HepG2 (cell line): ENCODE results near the gene TPRN. TPM values are rescaled to one million over a fixed set of nuclear protein-coding genes. Genes with fewer than 3 reads are reported as not detected.

Experiments used
- CSRNP1 ChIP-seq: sonication (generic); formaldehyde crosslinking; IDR thresholded peaks from 2 replicates; pipeline ENCODE4 v1.8.1; 2023; ENCODE audit warnings: mild to moderate bottlenecking, missing genetic modification reagents
- HNF1A ChIP-seq, 2 experiments: sonication (generic) in 1 of 2; formaldehyde crosslinking in 1 of 2; IDR thresholded peaks; 2 replicates each; pipeline versions ENCODE4 v1.4.0 to v1.6.1; 2016 to 2020; ENCODE audit warnings: borderline replicate concordance in 1 of 2, low read depth in 1 of 2, mild to moderate bottlenecking in 1 of 2, missing genetic modification reagents in 1 of 2
- JUND ChIP-seq: sonication (generic); formaldehyde crosslinking; IDR thresholded peaks from 2 replicates; pipeline ENCODE4 v1.8.0; 2022; ENCODE audit warnings: mild to moderate bottlenecking, missing genetic modification reagents
- KDM5B ChIP-seq: sonication (generic); formaldehyde crosslinking; IDR thresholded peaks from 2 replicates; pipeline ENCODE4 v1.4.0; 2020; ENCODE audit warnings: missing genetic modification reagents, mild to moderate bottlenecking, borderline replicate concordance
- NFKB2 ChIP-seq: sonication (generic); formaldehyde crosslinking; IDR thresholded peaks from 2 replicates; pipeline ENCODE4 v1.4.0; 2020; ENCODE audit warnings: missing genetic modification reagents, borderline replicate concordance
- PCBP1 ChIP-seq: fragments of 200-400 bp; formaldehyde crosslinking; IDR thresholded peaks from 2 replicates; pipeline ENCODE4 v1.6.1; 2017; ENCODE audit warnings: mild to moderate bottlenecking, low read depth, low read length, borderline replicate concordance
- TRIM22 ChIP-seq: fragments of 450-650 bp; IDR thresholded peaks from 2 replicates; pipeline ENCODE4 v1.6.1; 2017
- ZFX ChIP-seq: sonication (generic); formaldehyde crosslinking; IDR thresholded peaks from 2 replicates; pipeline ENCODE4 v1.4.0; 2020; ENCODE audit warnings: mild to moderate bottlenecking, low read depth, missing genetic modification reagents, moderate library complexity
- ZNF121 ChIP-seq: sonication (generic); formaldehyde crosslinking; IDR thresholded peaks from 2 replicates; pipeline ENCODE4 v1.5.0; 2020; ENCODE audit warnings: mild to moderate bottlenecking, missing genetic modification reagents
- ZNF263 ChIP-seq: sonication (generic); formaldehyde crosslinking; IDR thresholded peaks from 2 replicates; pipeline ENCODE4 v1.4.0; 2020; ENCODE audit warnings: missing genetic modification reagents
- ZNF280B ChIP-seq: sonication (generic); formaldehyde crosslinking; IDR thresholded peaks from 2 replicates; pipeline ENCODE4 v1.5.0; 2020; ENCODE audit warnings: missing genetic modification reagents, mild to moderate bottlenecking, borderline replicate concordance
- ZNF564 ChIP-seq: sonication (generic); formaldehyde crosslinking; IDR thresholded peaks from 2 replicates; pipeline ENCODE4 v1.8.1; 2023; ENCODE audit warnings: mild to moderate bottlenecking, missing genetic modification reagents
- ZNF687 ChIP-seq: sonication (generic); formaldehyde crosslinking; IDR thresholded peaks from 2 replicates; pipeline ENCODE4 v1.5.1; 2020; ENCODE audit warnings: mild to moderate bottlenecking, missing genetic modification reagents, moderate library complexity
- polyA plus RNA-seq, 8 experiments: library from polyadenylated mRNA; depleted of rRNA in 3 of 8; stranded (reverse) in 7 of 8; unstranded in 1 of 8; fragments of >200 nt; fragmentation: Illumina TruSeq in 4 of 8; extraction: Trizol in 4 of 8; gene quantifications; 2 replicates each; pipeline versions ENCODE4 v1.2.1 to v1.2.3, GENCODE V29; 2011 to 2016; ENCODE audit warnings: low read depth in 4 of 8, missing spikeins in 1 of 8, mixed read lengths in 1 of 8; ENCODE audit not compliant: insufficient read depth in 1 of 8
- total RNA-seq, 5 experiments: library from RNA; depleted of rRNA; stranded (reverse); fragments of >200 nt; fragmentation: Illumina TruSeq; extraction: Trizol; gene quantifications; 2 replicates each; pipeline ENCODE4 v1.2.3, GENCODE V29; 2016; ENCODE audit warnings: low read depth in 1 of 5

TPRN gene
- total and polyA plus RNA-seq, 2 of the 13 experiments (the other 11 are each of a cell fraction or from before 2014, with no cell fraction given): 10.1 to 19.2 TPM

- TF ChIP-seq TRIM22 (no peak), ZNF280B (CRISPR knock-in tag) (no peak; the same call in 1 of the 2 replicates), ZNF687 (CRISPR knock-in tag) (peak; percentile 64), HNF1A (IDR thresholded peaks at IDR 0.05; ENCODE audit: low read depth) (no peak), HNF1A (CRISPR knock-in tag; IDR thresholded peaks at IDR 0.05; ENCODE audit: borderline replicate concordance) (0 out of 2 replicates have a peak, but pooled peaks have one; percentile 3), ZNF121 (CRISPR knock-in tag) (peak; percentile 82), ZFX (peak; percentile 58; the same call in 1 of the 2 replicates), KDM5B (CRISPR knock-in tag) (peak; percentile 34; the same call in 1 of the 2 replicates), NFKB2 (CRISPR knock-in tag) (peak; percentile 91; the same call in 1 of the 2 replicates), ZNF263 (CRISPR knock-in tag) (0 out of 2 replicates have a peak, but pooled peaks have one; percentile 24), CSRNP1 (peak; percentile 47; the same call in 1 of the 2 replicates), JUND (0 out of 2 replicates have a peak, but pooled peaks have one; percentile 8), ZNF564 (CRISPR knock-in tag) (peak; percentile 52; the same call in 1 of the 2 replicates), PCBP1 (no peak)
These were observed 28.7 kb upstream of the TPRN start (continued) for GRCh38 chr9:137228968-137229896.
